Upper lobe of left lung (tissue), 6 donors: ENCODE results near the gene DFFA. TPM values are rescaled to one million over a fixed set of nuclear protein-coding genes. Genes with fewer than 3 reads are reported as not detected.
"Not testable (repeated sequence)": the region's sequence is repeated elsewhere in the genome, so short reads cannot be mapped to it uniquely, and the experiment has no call there.

Experiments used
- ATAC-seq, 2 donors: fragments of 200-7000 bp; cut with Tn5 transposase; one replicate each; pipeline ENCODE4 v1.9.1; 2022; ENCODE audit warnings: mild to moderate bottlenecking in 2 of 2, moderate library complexity in 2 of 2; ENCODE audit not compliant: low FRiP score in 2 of 2
- DNase-seq, 2 donors: peaks; one replicate each; pipeline ENCODE4 v3.0.0-alpha.2; 2019 to 2020
- H3K27ac ChIP-seq, 4 donors: fragments of 200-600 bp; sonication (generic); one replicate each; pipeline ENCODE4 v1.5.1; 2016 to 2019
- H3K27me3 ChIP-seq, 4 donors: fragments of 200-600 bp; sonication (generic); one replicate each; pipeline ENCODE4 v1.5.1; 2017 to 2019
- H3K36me3 ChIP-seq, 4 donors: fragments of 200-600 bp; sonication (generic); one replicate each; pipeline ENCODE4 v1.5.1; 2016 to 2019
- H3K4me1 ChIP-seq, 4 donors: fragments of 200-600 bp; sonication (generic); one replicate each; pipeline ENCODE4 v1.5.1; 2018 to 2019
- H3K4me3 ChIP-seq, 4 donors: fragments of 200-600 bp; sonication (generic); one replicate each; pipeline ENCODE4 v1.5.1; 2017 to 2019; ENCODE audit warnings: mild to moderate bottlenecking in 2 of 4, moderate library complexity in 1 of 4
- H3K9me3 ChIP-seq, 4 donors: fragments of 200-600 bp; sonication (generic); one replicate each; pipeline ENCODE4 v1.5.1; 2018 to 2019
- EP300 ChIP-seq, 4 donors: sonication (generic); formaldehyde crosslinking; IDR thresholded peaks; one replicate each; pipeline ENCODE4 v1.5.1; 2017; ENCODE audit warnings: antibody characterized with exemption in 4 of 4, control low read depth in 2 of 4
- POLR2A ChIP-seq, 4 donors: fragments of 450-650 bp; IDR thresholded peaks; one replicate each; pipeline ENCODE4 v1.5.1; 2016 to 2017; ENCODE audit warnings: antibody characterized with exemption in 4 of 4, mild to moderate bottlenecking in 2 of 4
- POLR2AphosphoS5 ChIP-seq, 2 donors: sonication (generic); formaldehyde crosslinking; IDR thresholded peaks; one replicate each; pipeline ENCODE4 v1.5.1; 2017; ENCODE audit warnings: antibody characterized with exemption in 2 of 2
- WGBS, 2 donors: methylation state at CpG; one replicate each; pipeline ENCODE4 v1.1.5; 2017 to 2018; 5-methylcytosine and 5-hydroxymethylcytosine counted together
- total RNA-seq, 6 donors: library from RNA; depleted of rRNA in 4 of 6; stranded (reverse); fragments of >200 nt in 4 of 6; gene quantifications; one replicate each; pipeline versions ENCODE4 v1.1.0 to v1.2.1, GENCODE V29; 2016 to 2021
- TF ChIP-seq, protein P1 (sequence below), 6 experiments: fragments of 450-650 bp in 4 of 6; fragments of 200-600 bp in 2 of 6; sonication (generic) in 2 of 6; IDR thresholded peaks; one replicate each; pipeline ENCODE4 v1.5.1; 2016 to 2019; ENCODE audit warnings: antibody characterized with exemption in 6 of 6
- donor health status: DM: no; HTN: no; CAD: no; lungs with moderate emphysema.
- donor health status: DM: no; HTN: yes; CAD: no; lungs with severe emphysema.

DFFA gene
- total RNA-seq, 6 donors from 2014 or later: 15.8 to 37.2 (median 22.9) TPM

DNA sequence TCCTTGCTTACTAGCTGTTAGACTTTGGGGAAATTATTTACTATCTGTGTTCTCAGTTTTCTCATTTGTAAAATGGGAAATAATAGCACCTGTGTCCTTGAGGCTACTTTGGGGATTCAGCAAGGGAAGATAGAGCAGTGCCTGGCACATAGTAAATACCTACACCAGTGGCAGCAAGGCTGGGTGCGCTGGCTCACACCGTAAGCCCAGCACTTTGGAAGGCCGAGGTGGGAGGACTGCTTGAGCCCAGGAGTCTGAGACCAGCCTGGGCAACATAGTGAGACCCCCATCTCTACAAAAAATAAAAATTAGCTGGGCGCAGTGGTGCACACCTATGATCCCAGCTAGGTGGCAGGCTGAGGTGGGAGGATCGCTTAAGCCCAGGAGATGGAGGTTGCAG lies 50.7 kb downstream of the DFFA start:
- Histone ChIP-seq H3K4me1 (no peaks in the 10 kb centered on the region), H3K27ac (no peak overlapping the region), H3K9me3 (no peaks in the 10 kb centered on the region), H3K36me3 (peaks cover 19 to 50% (median 43%) of the 10 kb centered on the region in 4 donors), H3K27me3 (no peaks in the 10 kb centered on the region), H3K4me3 (no peak overlapping the region)
- no peak for DNase-seq
- WGBS, 2 donors: 96 to 98% methylated on average over 4 to 5 of the region's 5 CpGs
- ATAC-seq: no peak
- no peak for TF ChIP-seq POLR2A (IDR thresholded peaks at IDR 0.05)
- TF ChIP-seq, protein P1, sequence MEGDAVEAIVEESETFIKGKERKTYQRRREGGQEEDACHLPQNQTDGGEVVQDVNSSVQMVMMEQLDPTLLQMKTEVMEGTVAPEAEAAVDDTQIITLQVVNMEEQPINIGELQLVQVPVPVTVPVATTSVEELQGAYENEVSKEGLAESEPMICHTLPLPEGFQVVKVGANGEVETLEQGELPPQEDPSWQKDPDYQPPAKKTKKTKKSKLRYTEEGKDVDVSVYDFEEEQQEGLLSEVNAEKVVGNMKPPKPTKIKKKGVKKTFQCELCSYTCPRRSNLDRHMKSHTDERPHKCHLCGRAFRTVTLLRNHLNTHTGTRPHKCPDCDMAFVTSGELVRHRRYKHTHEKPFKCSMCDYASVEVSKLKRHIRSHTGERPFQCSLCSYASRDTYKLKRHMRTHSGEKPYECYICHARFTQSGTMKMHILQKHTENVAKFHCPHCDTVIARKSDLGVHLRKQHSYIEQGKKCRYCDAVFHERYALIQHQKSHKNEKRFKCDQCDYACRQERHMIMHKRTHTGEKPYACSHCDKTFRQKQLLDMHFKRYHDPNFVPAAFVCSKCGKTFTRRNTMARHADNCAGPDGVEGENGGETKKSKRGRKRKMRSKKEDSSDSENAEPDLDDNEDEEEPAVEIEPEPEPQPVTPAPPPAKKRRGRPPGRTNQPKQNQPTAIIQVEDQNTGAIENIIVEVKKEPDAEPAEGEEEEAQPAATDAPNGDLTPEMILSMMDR (IDR thresholded peaks at IDR 0.05): no peak
- TF ChIP-seq EP300 (IDR thresholded peaks at IDR 0.05): no peak
- TF ChIP-seq POLR2AphosphoS5 (IDR thresholded peaks at IDR 0.05): no peak

DNA sequence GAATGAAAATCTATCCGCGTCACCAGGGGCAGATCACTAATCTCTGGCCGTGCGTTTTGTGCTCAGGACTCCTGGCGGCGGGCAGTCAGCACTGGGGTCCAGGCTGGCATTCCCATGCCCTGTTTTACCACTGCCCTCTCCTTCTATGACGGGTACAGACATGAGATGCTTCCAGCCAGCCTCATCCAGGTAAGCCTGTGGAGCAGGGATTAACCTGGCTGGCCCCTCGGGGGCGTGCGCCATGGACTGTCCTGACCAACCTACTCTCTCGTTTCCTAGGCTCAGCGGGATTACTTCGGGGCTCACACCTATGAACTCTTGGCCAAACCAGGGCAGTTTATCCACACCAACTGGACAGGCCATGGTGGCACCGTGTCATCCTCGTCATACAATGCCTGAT lies 53.0 kb downstream of the DFFA start:
- Histone ChIP-seq H3K4me3 (no peak overlapping the region), H3K9me3 (no peaks in the 10 kb centered on the region), H3K4me1 (peaks cover 0 to 6% (median 0%) of the 10 kb centered on the region in 4 donors), H3K27me3 (no peaks in the 10 kb centered on the region), H3K27ac (no peak overlapping the region), H3K36me3 (peaks cover 19 to 71% (median 54%) of the 10 kb centered on the region in 4 donors)
- WGBS, 2 donors: 95% methylated on average over 15 of the region's 15 CpGs
- TF ChIP-seq EP300 (IDR thresholded peaks at IDR 0.05) (no peak), POLR2A (IDR thresholded peaks at IDR 0.05) (no peak), POLR2AphosphoS5 (IDR thresholded peaks at IDR 0.05) (no peak)
- TF ChIP-seq, protein P1 (IDR thresholded peaks at IDR 0.05): no peak
- DNase-seq (peak in 1 of 2 donors; percentile 64), ATAC-seq (no peak)

GRCh38 chr1:10418741-10419140 lies 53.6 kb downstream of the DFFA start:
- not testable (repeated sequence) for H3K27me3 ChIP-seq, H3K27ac ChIP-seq, DNase-seq, H3K4me3 ChIP-seq, H3K9me3 ChIP-seq, ATAC-seq
- 96 to 97% methylated on average over 8 of the region's 8 CpGs for whole genome bisulfite sequencing, 2 donors
- peaks cover 22 to 75% (median 59%) of the 10 kb centered on the region in 4 donors for H3K36me3 ChIP-seq
- peaks cover 0 to 10% (median 0%) of the 10 kb centered on the region in 4 donors for H3K4me1 ChIP-seq

DNA sequence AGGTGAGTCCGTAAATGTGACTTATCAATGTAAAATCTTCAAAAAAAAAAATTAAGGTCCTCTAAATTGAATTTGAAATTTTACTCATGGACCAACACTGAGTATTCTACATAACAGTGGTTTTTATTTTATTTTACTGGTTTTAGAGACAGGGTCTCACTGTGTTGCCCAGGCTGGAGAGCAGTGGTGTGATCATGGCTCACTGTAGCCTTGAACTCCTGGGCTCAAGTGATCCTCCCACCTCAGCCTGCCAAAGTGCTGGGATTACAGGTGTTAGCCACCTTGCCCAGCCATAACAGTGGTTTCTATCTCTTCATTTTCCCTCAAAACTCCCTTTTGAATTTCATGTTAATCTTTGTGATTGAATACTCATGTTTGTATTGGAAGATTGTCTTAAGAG lies 56.4 kb downstream of the DFFA start:
- not testable (repeated sequence) for ATAC-seq, H3K9me3 ChIP-seq, DNase-seq, H3K4me3 ChIP-seq, H3K27me3 ChIP-seq
- Histone ChIP-seq H3K36me3 (peaks cover 32 to 95% (median 84%) of the 10 kb centered on the region in 4 donors), H3K27ac (peak overlapping the region; percentile 57 to 83 (median 72)), H3K4me1 (peaks cover 0 to 10% (median 0%) of the 10 kb centered on the region in 4 donors)
- 90 to 96% methylated on average over 1 of the region's 1 CpG for WGBS, 2 donors

DNA sequence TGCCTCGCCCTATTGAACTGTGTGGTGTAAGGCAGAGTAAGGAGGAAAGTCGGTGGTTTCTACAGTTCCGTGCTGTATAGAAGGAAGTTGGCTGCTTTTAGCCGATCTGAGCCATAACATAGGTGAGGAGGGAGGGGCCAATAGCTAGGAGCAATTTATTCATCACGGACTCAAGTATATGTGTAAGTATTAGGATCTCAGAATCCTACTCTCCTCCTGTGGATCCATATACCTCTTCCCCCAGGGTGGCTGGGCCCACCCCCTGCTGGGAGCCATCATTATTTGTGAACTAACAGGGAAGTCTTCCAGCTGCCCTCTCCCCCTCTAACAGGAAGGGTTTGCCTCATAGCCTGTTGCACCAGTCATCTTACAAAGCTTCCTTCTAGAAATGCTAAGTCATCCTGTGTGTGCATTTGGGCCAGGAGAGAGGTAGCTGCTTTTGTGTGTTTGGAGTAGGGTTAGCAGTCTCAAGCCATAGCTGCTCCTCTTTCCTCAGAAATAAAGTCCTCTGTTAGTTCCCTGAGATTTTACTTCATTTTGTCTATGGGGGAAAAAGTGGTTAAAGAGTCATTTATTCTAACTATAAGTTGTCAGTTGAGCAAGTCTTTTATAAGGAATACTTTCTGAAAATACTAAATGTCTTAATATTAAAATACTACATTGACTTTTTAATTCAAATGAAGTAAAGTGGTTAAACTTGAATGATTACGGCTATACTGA lies 57.0 kb downstream of the DFFA start:
- ATAC-seq: peak; percentile 83 to 87
- peaks cover 32 to 95% (median 83%) of the 10 kb centered on the region in 4 donors for H3K36me3 ChIP-seq
- WGBS, 2 donors: 60 to 63% methylated on average over 6 of the region's 6 CpGs

More for the DNA sequence above, 57.0 kb downstream of the DFFA start:
- no peaks in the 10 kb centered on the region for H3K9me3 ChIP-seq
- H3K4me1 ChIP-seq: peaks cover 0 to 10% (median 0%) of the 10 kb centered on the region in 4 donors
- H3K27ac ChIP-seq: peak overlapping the region; percentile 57 to 83 (median 72)
- DNase-seq: peak in 1 of 2 donors; percentile 67
- no peaks in the 10 kb centered on the region for H3K27me3 ChIP-seq
- no peak overlapping the region for H3K4me3 ChIP-seq
- TF ChIP-seq POLR2A (IDR thresholded peaks at IDR 0.05): peak in 1 of 4 donors; percentile 24
- TF ChIP-seq EP300 (IDR thresholded peaks at IDR 0.05): peak in 1 of 4 donors; percentile 48
- TF ChIP-seq POLR2AphosphoS5 (IDR thresholded peaks at IDR 0.05): peak; percentile 57 to 68
- TF ChIP-seq, protein P1 (IDR thresholded peaks at IDR 0.05): no peak
